ENCODE data around the gene SLC47A2. TPM values are rescaled to one million over a fixed set of nuclear protein-coding genes. Genes with fewer than 3 reads are reported as not detected.

The SLC47A2 gene
- total and polyA plus RNA-seq, 2 of the 13 experiments (the other 11 are each of a cell fraction or from before 2014, with no cell fraction given) = 0.04 TPM; not detected in 1

GRCh38 chr17:19648475-19649273, 67.7 kb downstream of the SLC47A2 start, which contains the start of gene ALDH3A2 (continued):
- TF ChIP-seq CCDC6 (CRISPR knock-in tag; IDR thresholded peaks at IDR 0.05) (peak; percentile 98), PBX3 (CRISPR knock-in tag; IDR thresholded peaks at IDR 0.05; ENCODE audit: borderline replicate concordance) (peak; percentile 37; the same call in 1 of the 2 replicates), PREB (CRISPR knock-in tag; IDR thresholded peaks at IDR 0.05) (no peak), ZNF205 (CRISPR knock-in tag; IDR thresholded peaks at IDR 0.05) (0 out of 2 replicates have a peak, but pooled peaks have one; percentile 79), ARID2 (CRISPR knock-in tag; IDR thresholded peaks at IDR 0.05; ENCODE audit: borderline replicate concordance) (peak; percentile 70; the same call in 1 of the 2 replicates), ZNF30 (CRISPR knock-in tag; IDR thresholded peaks at IDR 0.05) (peak; percentile 91; the same call in 1 of the 2 replicates), ZNF773 (CRISPR knock-in tag; IDR thresholded peaks at IDR 0.05; ENCODE audit: borderline replicate concordance) (no peak), GABPA (IDR thresholded peaks at IDR 0.05; ENCODE audit: low read depth, low read length) (no peak), GABPA (CRISPR knock-in tag; IDR thresholded peaks at IDR 0.05; ENCODE audit: low read depth) (no peak; the same call in 1 of the 2 replicates), ZMAT3 (CRISPR knock-in tag; conservative IDR thresholded peaks at IDR 0.05) (no peak), TFAP4 (IDR thresholded peaks at IDR 0.05; ENCODE audit: borderline replicate concordance, low read depth) (peak; percentile 87; the same call in 1 of the 2 replicates), ZNF878 (CRISPR knock-in tag; IDR thresholded peaks at IDR 0.05) (peak; percentile 97), MYC (CRISPR knock-in tag; IDR thresholded peaks at IDR 0.05; ENCODE audit: borderline replicate concordance) (peak; percentile 97; the same call in 1 of the 2 replicates), ZNF615 (CRISPR knock-in tag; IDR thresholded peaks at IDR 0.05; ENCODE audit: borderline replicate concordance) (peak; percentile 81; the same call in 1 of the 2 replicates), ZBED4 (CRISPR knock-in tag; IDR thresholded peaks at IDR 0.05; ENCODE audit: borderline replicate concordance) (no peak; the same call in 1 of the 2 replicates), ZFP36 (IDR thresholded peaks at IDR 0.05; ENCODE audit: borderline replicate concordance, low read depth, low read length, partially characterized antibody) (no peak), ELF1 (CRISPR knock-in tag; IDR thresholded peaks at IDR 0.05) (peak; percentile 60; the same call in 1 of the 2 replicates), NFRKB (IDR thresholded peaks at IDR 0.05) (no peak), ZBTB21 (CRISPR knock-in tag; IDR thresholded peaks at IDR 0.05) (no peak), KMT2A (CRISPR knock-in tag; IDR thresholded peaks at IDR 0.05) (peak; percentile 99; the same call in 1 of the 2 replicates), HNRNPUL1 (IDR thresholded peaks at IDR 0.05; ENCODE audit: low read depth, low read length) (peak; percentile 76; the same call in 1 of the 2 replicates), ZKSCAN1 (IDR thresholded peaks at IDR 0.05; ENCODE audit: low read length) (no peak), HOXA5 (CRISPR knock-in tag; IDR thresholded peaks at IDR 0.05) (peak; percentile 98), ZBTB8A (CRISPR knock-in tag; IDR thresholded peaks at IDR 0.05; ENCODE audit: borderline replicate concordance, low read depth) (no peak)
